ENCODE measurements around the gene CPVL. TPM values are rescaled to one million over a fixed set of nuclear protein-coding genes. Genes with fewer than 3 reads are reported as not detected.

Gene CPVL
- total and polyA plus RNA-seq, 4 donors, result 6.0 to 39.0 (median 12.9) TPM

- no peak for DNase-seq (ENCODE audit: low spot score)
- WGBS, result 95% methylated on average over 2 of the region's 2 CpGs
- Histone ChIP-seq H3K4me1 (ENCODE audit: control insufficient read depth in 4 of 4, insufficient read depth in 4 of 4, low read length in 3 of 4) (no peaks in the 10 kb centered on the region), H3K9me3 (ENCODE audit: control insufficient read depth in 4 of 4, low read length in 3 of 4) (no peaks in the 10 kb centered on the region), H3K4me3 (ENCODE audit: low read depth in 1 of 3, low read length in 3 of 3) (no peak overlapping the region), H3K27me3 (ENCODE audit: control insufficient read depth in 4 of 4, insufficient read depth in 4 of 4, low read length in 3 of 4) (no peaks in the 10 kb centered on the region), H3K36me3 (ENCODE audit: control insufficient read depth in 4 of 4, insufficient read depth in 3 of 4, low read depth in 1 of 4, low read length in 3 of 4) (no peaks in the 10 kb centered on the region), H3K27ac (ENCODE audit: low read depth in 1 of 2, low read length in 2 of 2) (no peak overlapping the region), H3K9ac (ENCODE audit: low read depth in 1 of 2, low read length in 2 of 2) (no peak overlapping the region)
- TF ChIP-seq HNF4A (conservative IDR thresholded peaks at IDR 0.05) (no peak), SP1 (IDR thresholded peaks at IDR 0.05) (no peak), CTCF (IDR thresholded peaks at IDR 0.05; ENCODE audit: low read depth, low read length, missing input control) (no peak), RXRA (IDR thresholded peaks at IDR 0.05) (no peak), RAD21 (IDR thresholded peaks at IDR 0.05) (no peak), NR2F2 (IDR thresholded peaks at IDR 0.05) (no peak), MAX (IDR thresholded peaks at IDR 0.05) (no peak), JUND (IDR thresholded peaks at IDR 0.05) (no peak), HNF4G (IDR thresholded peaks at IDR 0.05) (no peak), FOXA1 (IDR thresholded peaks at IDR 0.05) (no peak), EGR1 (IDR thresholded peaks at IDR 0.05; ENCODE audit: low read depth in 2 of 2) (no peak), ZBTB33 (IDR thresholded peaks at IDR 0.05) (no peak), REST (IDR thresholded peaks at IDR 0.05) (no peak)
Measured at GRCh38 chr7:29154076-29154475, 7.7 kb upstream of the CPVL start.

- Histone ChIP-seq H3K9me3 (ENCODE audit: control insufficient read depth in 4 of 4, low read length in 3 of 4) (no peaks in the 10 kb centered on the region), H3K4me3 (ENCODE audit: low read depth in 1 of 3, low read length in 3 of 3) (no peak overlapping the region), H3K27ac (ENCODE audit: low read depth in 1 of 2, low read length in 2 of 2) (no peak overlapping the region), H3K9ac (ENCODE audit: low read depth in 1 of 2, low read length in 2 of 2) (no peak overlapping the region), H3K27me3 (ENCODE audit: control insufficient read depth in 4 of 4, insufficient read depth in 4 of 4, low read length in 3 of 4) (no peaks in the 10 kb centered on the region), H3K36me3 (ENCODE audit: control insufficient read depth in 4 of 4, insufficient read depth in 3 of 4, low read depth in 1 of 4, low read length in 3 of 4) (no peaks in the 10 kb centered on the region), H3K4me1 (ENCODE audit: control insufficient read depth in 4 of 4, insufficient read depth in 4 of 4, low read length in 3 of 4) (peaks cover 6 to 17% (median 14%) of the 10 kb centered on the region in 4 donors)
- 91% methylated on average over 2 of the region's 2 CpGs for WGBS
- DNase-seq (ENCODE audit: low spot score), result no peak
- TF ChIP-seq EGR1 (IDR thresholded peaks at IDR 0.05; ENCODE audit: low read depth in 2 of 2), result no peak
- no peak for TF ChIP-seq JUND (IDR thresholded peaks at IDR 0.05)
- no peak for TF ChIP-seq TAF1 (conservative IDR thresholded peaks at IDR 0.05)
- TF ChIP-seq MAX (IDR thresholded peaks at IDR 0.05), result no peak
- no peak for TF ChIP-seq ZBTB33 (IDR thresholded peaks at IDR 0.05)
- TF ChIP-seq GABPA (IDR thresholded peaks at IDR 0.05 in 1 of 2, conservative IDR thresholded peaks at IDR 0.05 in 1 of 2), result no peak
- TF ChIP-seq SP1 (IDR thresholded peaks at IDR 0.05), result no peak
Measured at GRCh38 chr7:29150856-29151255, 4.5 kb upstream of the CPVL start.
